Fibroblast of lung (primary cell): Measurements from ENCODE around the gene SEMA5A. TPM values are rescaled to one million over a fixed set of nuclear protein-coding genes. Genes with fewer than 3 reads are reported as not detected.

Experiments
- DNase-seq, 2 donors: peaks; one replicate each; pipeline versions ENCODE4 v3.0.0 to v3.0.0-alpha.2; 2010; ENCODE audit warnings: low read depth in 2 of 2
- H2AFZ ChIP-seq: 2 replicates; pipeline ENCODE4 v1.5.1; 2012; ENCODE audit warnings: low read length, control low read depth, inconsistent platforms
- H3K27ac ChIP-seq: 2 replicates; pipeline ENCODE4 v1.5.1; 2011; ENCODE audit warnings: low read length, control low read depth; ENCODE audit not compliant: insufficient read depth
- H3K27me3 ChIP-seq: 2 replicates; pipeline ENCODE4 v1.5.1; 2011; ENCODE audit warnings: mild to moderate bottlenecking, low read length; ENCODE audit not compliant: control insufficient read depth, insufficient read depth
- H3K36me3 ChIP-seq: 2 replicates; pipeline ENCODE4 v1.5.1; 2011; ENCODE audit warnings: low read length; ENCODE audit not compliant: control insufficient read depth, insufficient read depth
- H3K4me1 ChIP-seq: 2 replicates; pipeline ENCODE4 v1.5.1; 2011; ENCODE audit warnings: low read length; ENCODE audit not compliant: control insufficient read depth, insufficient read depth; ENCODE audit errors: extremely low read depth
- H3K4me2 ChIP-seq: 2 replicates; pipeline ENCODE4 v1.5.1; 2011; ENCODE audit warnings: low read length, control low read depth; ENCODE audit not compliant: insufficient read depth; ENCODE audit errors: extremely low read depth
- H3K4me3 ChIP-seq, 4 experiments: fragments of 200-600 bp in 1 of 4; sonication (generic) in 1 of 4; replicated peaks in 1 of 4; 2 replicates each; pipeline ENCODE4 v1.5.1; 2011 to 2016; ENCODE audit warnings: low read length in 4 of 4, low read depth in 3 of 4, mild to moderate bottlenecking in 3 of 4, control low read depth in 2 of 4, inconsistent platforms in 1 of 4, mixed read lengths in 1 of 4; ENCODE audit not compliant: insufficient read depth in 1 of 4; ENCODE audit errors: control extremely low read depth in 1 of 4
- H3K79me2 ChIP-seq: 2 replicates; pipeline ENCODE4 v1.5.1; 2012; ENCODE audit warnings: mild to moderate bottlenecking, low read length, inconsistent platforms; ENCODE audit not compliant: control insufficient read depth, insufficient read depth
- H3K9ac ChIP-seq: 2 replicates; pipeline ENCODE4 v1.5.1; 2011; ENCODE audit warnings: mild to moderate bottlenecking, low read length, control low read depth; ENCODE audit not compliant: insufficient read depth
- H3K9me3 ChIP-seq: 2 replicates; pipeline ENCODE4 v1.5.1; 2012; ENCODE audit warnings: low read depth, low read length; ENCODE audit not compliant: control insufficient read depth, insufficient read depth
- H4K20me1 ChIP-seq: 2 replicates; pipeline ENCODE4 v1.5.1; 2011; ENCODE audit warnings: low read length; ENCODE audit not compliant: control insufficient read depth, insufficient read depth; ENCODE audit errors: extremely low read depth
- EZH2 ChIP-seq: IDR thresholded peaks from 2 replicates; pipeline ENCODE4 v1.5.1; 2012; ENCODE audit warnings: low read length, control low read depth, mild to moderate bottlenecking; ENCODE audit errors: missing control alignments
- polyA plus RNA-seq, 2 donors: library from polyadenylated mRNA; depleted of rRNA in 1 of 2; stranded (reverse) in 1 of 2; unstranded in 1 of 2; fragments of >200 nt; gene quantifications; 2 replicates each; pipeline ENCODE4 v1.2.1, GENCODE V29; 2011 to 2012; ENCODE audit warnings: missing spikeins in 1 of 2
- total RNA-seq: library from RNA; depleted of rRNA; stranded (reverse); fragments of >200 nt; gene quantifications from 2 replicates; pipeline ENCODE4 v1.2.1, GENCODE V29; 2014
- TF ChIP-seq, protein P1 (sequence below), 2 donors: IDR thresholded peaks in 1 of 2; conservative IDR thresholded peaks in 1 of 2; 1 replicate in 1 of 2; 2 replicates in 1 of 2; pipeline ENCODE4 v1.5.1; 2011 to 2012; ENCODE audit warnings: low read length in 2 of 2, control low read depth in 1 of 2, inconsistent platforms in 1 of 2, low read depth in 1 of 2, mild to moderate bottlenecking in 1 of 2

SEMA5A gene
- total and polyA plus RNA-seq, 2 donors (not counting 1 experiment from before 2014, with no cell fraction given) = 30.6 to 49.0 TPM

DNA sequence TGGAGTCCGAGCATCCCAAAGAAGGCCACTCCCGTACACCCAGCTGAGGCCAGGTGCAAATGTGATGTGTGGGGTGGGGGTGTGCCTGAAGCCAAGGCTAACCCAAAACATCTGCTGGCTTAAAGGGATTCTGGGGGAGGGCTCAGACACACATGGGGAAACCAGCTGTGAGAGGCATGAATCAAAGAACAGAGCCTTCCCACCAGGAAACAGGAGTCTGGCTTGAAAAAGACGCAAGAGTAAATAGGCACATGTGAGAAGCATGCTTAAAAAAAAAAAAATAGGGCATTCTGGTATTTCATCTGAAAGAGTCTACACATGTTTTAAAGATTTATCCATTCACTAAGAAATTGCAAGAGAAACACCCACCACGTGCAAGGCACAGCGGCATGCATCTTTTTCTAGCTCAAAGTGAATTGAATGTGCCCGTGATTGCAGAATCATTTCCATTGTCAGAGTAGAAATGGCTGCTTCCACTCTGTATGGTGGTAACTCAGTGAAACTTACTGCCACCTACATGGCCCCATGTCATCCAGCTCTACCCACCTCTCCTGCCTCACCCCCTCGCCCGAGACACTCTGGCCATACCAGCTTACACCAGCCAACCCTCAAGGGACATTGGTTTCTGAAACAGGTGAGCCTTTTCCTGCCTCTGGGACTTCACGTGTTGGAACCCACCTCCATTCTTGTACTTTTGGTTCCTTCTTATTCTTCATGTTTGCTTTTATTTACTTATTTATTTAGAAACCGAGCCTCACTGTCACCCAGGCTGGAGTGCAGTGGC is 71.5 kb downstream of the SEMA5A start:
- no peak overlapping the region for H3K27ac ChIP-seq
- no peak for DNase-seq
- H3K27me3 ChIP-seq = no peaks in the 10 kb centered on the region
- no peak overlapping the region for H3K4me2 ChIP-seq
- no peaks in the 10 kb centered on the region for H3K36me3 ChIP-seq
- H4K20me1 ChIP-seq = no peaks in the 10 kb centered on the region
- no peak overlapping the region for H3K4me3 ChIP-seq
- H3K79me2 ChIP-seq = no peaks in the 10 kb centered on the region
- TF ChIP-seq, protein P1, sequence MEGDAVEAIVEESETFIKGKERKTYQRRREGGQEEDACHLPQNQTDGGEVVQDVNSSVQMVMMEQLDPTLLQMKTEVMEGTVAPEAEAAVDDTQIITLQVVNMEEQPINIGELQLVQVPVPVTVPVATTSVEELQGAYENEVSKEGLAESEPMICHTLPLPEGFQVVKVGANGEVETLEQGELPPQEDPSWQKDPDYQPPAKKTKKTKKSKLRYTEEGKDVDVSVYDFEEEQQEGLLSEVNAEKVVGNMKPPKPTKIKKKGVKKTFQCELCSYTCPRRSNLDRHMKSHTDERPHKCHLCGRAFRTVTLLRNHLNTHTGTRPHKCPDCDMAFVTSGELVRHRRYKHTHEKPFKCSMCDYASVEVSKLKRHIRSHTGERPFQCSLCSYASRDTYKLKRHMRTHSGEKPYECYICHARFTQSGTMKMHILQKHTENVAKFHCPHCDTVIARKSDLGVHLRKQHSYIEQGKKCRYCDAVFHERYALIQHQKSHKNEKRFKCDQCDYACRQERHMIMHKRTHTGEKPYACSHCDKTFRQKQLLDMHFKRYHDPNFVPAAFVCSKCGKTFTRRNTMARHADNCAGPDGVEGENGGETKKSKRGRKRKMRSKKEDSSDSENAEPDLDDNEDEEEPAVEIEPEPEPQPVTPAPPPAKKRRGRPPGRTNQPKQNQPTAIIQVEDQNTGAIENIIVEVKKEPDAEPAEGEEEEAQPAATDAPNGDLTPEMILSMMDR (conservative IDR thresholded peaks at IDR 0.05 in 1 of 2, IDR thresholded peaks at IDR 0.05 in 1 of 2; ENCODE audit: low read depth in 1 of 2, low read length in 2 of 2) = no peak
- TF ChIP-seq EZH2 = no peak
- H3K4me1 ChIP-seq = no peaks in the 10 kb centered on the region
- H3K9ac ChIP-seq = no peak overlapping the region
- no peak overlapping the region for H2AFZ ChIP-seq
- H3K9me3 ChIP-seq = no peaks in the 10 kb centered on the region

DNA sequence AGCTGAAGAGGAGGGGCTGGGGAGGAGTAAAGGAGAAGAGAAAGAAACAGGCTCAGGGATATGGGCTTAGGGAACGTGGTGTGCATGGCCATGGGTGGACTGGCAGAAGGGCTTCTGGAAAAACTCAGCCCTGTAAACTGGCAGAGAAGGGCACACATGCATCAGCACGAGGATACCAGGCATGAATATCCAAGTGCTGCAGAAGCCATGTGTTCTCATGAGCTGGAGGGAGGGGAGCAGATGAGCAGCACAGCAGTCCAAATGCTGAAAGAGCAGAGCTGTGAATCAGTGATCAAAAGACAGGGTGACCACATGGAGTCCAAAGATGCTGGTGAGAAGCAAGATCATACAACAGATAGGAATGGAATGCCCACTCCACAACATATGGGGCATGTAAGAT is 72.3 kb downstream of the SEMA5A start:
- Histone ChIP-seq H3K79me2 (no peaks in the 10 kb centered on the region), H3K4me3 (no peak overlapping the region), H3K9ac (no peak overlapping the region), H4K20me1 (no peaks in the 10 kb centered on the region), H3K9me3 (no peaks in the 10 kb centered on the region), H3K36me3 (no peaks in the 10 kb centered on the region), H3K27me3 (no peaks in the 10 kb centered on the region), H3K4me1 (no peaks in the 10 kb centered on the region), H3K4me2 (no peak overlapping the region), H2AFZ (no peak overlapping the region), H3K27ac (no peak overlapping the region)
- no peak for DNase-seq
- TF ChIP-seq EZH2 = no peak
- TF ChIP-seq, protein P1 (conservative IDR thresholded peaks at IDR 0.05 in 1 of 2, IDR thresholded peaks at IDR 0.05 in 1 of 2; ENCODE audit: low read depth in 1 of 2, low read length in 2 of 2) = no peak

- Histone ChIP-seq H3K27me3 (no peaks in the 10 kb centered on the region), H3K4me3 (no peak overlapping the region), H4K20me1 (no peaks in the 10 kb centered on the region), H2AFZ (no peak overlapping the region), H3K79me2 (no peaks in the 10 kb centered on the region), H3K9me3 (no peaks in the 10 kb centered on the region), H3K4me1 (peaks cover 6% of the 10 kb centered on the region), H3K27ac (no peak overlapping the region), H3K36me3 (no peaks in the 10 kb centered on the region), H3K4me2 (no peak overlapping the region), H3K9ac (no peak overlapping the region)
- no peak for TF ChIP-seq EZH2
- TF ChIP-seq, protein P1 (conservative IDR thresholded peaks at IDR 0.05 in 1 of 2, IDR thresholded peaks at IDR 0.05 in 1 of 2; ENCODE audit: low read depth in 1 of 2, low read length in 2 of 2) = no peak
- no peak for DNase-seq
These were observed 75.5 kb downstream of the SEMA5A start for GRCh38 chr5:9470410-9470809.
